A673 (cell line): ENCODE data around the gene KCTD12. TPM values are rescaled to one million over a fixed set of nuclear protein-coding genes. Genes with fewer than 3 reads are reported as not detected.

ENCODE experiments used
- BruUV-seq: library from RNA; stranded (reverse); fragments of 400-500 nt; replicated peaks from 2 replicates; lab custom pipeline; 2021; lab: Mats Ljungman, UMichigan
- CTCF ChIA-PET: fragments of 300-600 bp; sonication (Branson Sonifier 250); formaldehyde crosslinking; loops from one replicate; lab custom pipeline; 2022; ENCODE audit warnings: antibody characterized with exemption; lab: Charles Lee
- POLR2A ChIA-PET: fragments of 300-600 bp; sonication (Branson Sonifier 250); formaldehyde crosslinking; loops from one replicate; lab custom pipeline; 2022; ENCODE audit warnings: antibody characterized with exemption; ENCODE audit not compliant: low non-redundant PET; lab: Charles Lee
- DNase-seq: peaks from one replicate; pipeline ENCODE4 v3.0.0-alpha.2; 2015; ENCODE audit warnings: low spot score
- H3K27ac ChIP-seq: fragments of 200-600 bp; sonication (generic); 2 replicates; pipeline ENCODE4 v1.5.1; 2016; ENCODE audit warnings: mixed run types, low read depth, mild to moderate bottlenecking, mixed read lengths, antibody characterized with exemption, low read length; ENCODE audit not compliant: poor library complexity, severe bottlenecking
- H3K27me3 ChIP-seq: fragments of 200-600 bp; sonication (generic); replicated peaks from 2 replicates; pipeline ENCODE4 v1.6.1; 2017; ENCODE audit warnings: mixed run types, low read depth, mild to moderate bottlenecking, mixed read lengths, antibody characterized with exemption, low read length; ENCODE audit not compliant: insufficient read depth, poor library complexity
- H3K36me3 ChIP-seq: fragments of 200-600 bp; sonication (generic); 2 replicates; pipeline ENCODE4 v1.6.1; 2016; ENCODE audit warnings: mixed run types, mild to moderate bottlenecking, mixed read lengths, antibody characterized with exemption, low read length; ENCODE audit not compliant: insufficient read depth, poor library complexity, severe bottlenecking
- H3K4me1 ChIP-seq: fragments of 200-600 bp; sonication (generic); 2 replicates; pipeline ENCODE4 v1.6.1; 2017; ENCODE audit warnings: mixed run types, mild to moderate bottlenecking, mixed read lengths, antibody characterized with exemption, low read length; ENCODE audit not compliant: insufficient read depth, poor library complexity, severe bottlenecking
- H3K4me3 ChIP-seq: fragments of 200-600 bp; sonication (generic); 2 replicates; pipeline ENCODE4 v1.5.1; 2016; ENCODE audit warnings: low read depth, mixed run types, mild to moderate bottlenecking, mixed read lengths, low read length; ENCODE audit not compliant: poor library complexity, severe bottlenecking
- H3K9me3 ChIP-seq: fragments of 200-600 bp; sonication (generic); 2 replicates; pipeline ENCODE4 v1.6.1; 2016; ENCODE audit warnings: mixed run types, low read depth, mild to moderate bottlenecking, mixed read lengths, antibody characterized with exemption, low read length; ENCODE audit not compliant: poor library complexity, severe bottlenecking
- EZH2 ChIP-seq: fragments of 200-600 bp; sonication (generic); IDR thresholded peaks from 2 replicates; pipeline ENCODE4 v1.6.1; 2017; ENCODE audit warnings: borderline replicate concordance, low read depth, mild to moderate bottlenecking, mixed read lengths, antibody characterized with exemption, low read length; ENCODE audit not compliant: poor library complexity, severe bottlenecking
- intact Hi-C: fragments of 100-400 bp; cut with micrococcal nuclease; formaldehyde crosslinking; loops from one replicate; pipeline ENCODE4 v1.10.0; 2022; ENCODE audit not compliant: unreplicated experiment
- total RNA-seq: library from RNA; stranded (reverse); gene quantifications from 2 replicates; pipeline ENCODE4 v1.2.3, GENCODE V29; 2021
- TF ChIP-seq, protein P1 (sequence below): fragments of 300-800, 200-600 bp; sonication (generic); conservative IDR thresholded peaks from 2 replicates; pipeline ENCODE4 v1.5.1; 2017; ENCODE audit warnings: low read depth, mild to moderate bottlenecking, antibody characterized with exemption, low read length, moderate library complexity, mixed read lengths

The KCTD12 gene
- total RNA-seq, 1 experiment from 2014 or later, result 3.5 TPM

DNA sequence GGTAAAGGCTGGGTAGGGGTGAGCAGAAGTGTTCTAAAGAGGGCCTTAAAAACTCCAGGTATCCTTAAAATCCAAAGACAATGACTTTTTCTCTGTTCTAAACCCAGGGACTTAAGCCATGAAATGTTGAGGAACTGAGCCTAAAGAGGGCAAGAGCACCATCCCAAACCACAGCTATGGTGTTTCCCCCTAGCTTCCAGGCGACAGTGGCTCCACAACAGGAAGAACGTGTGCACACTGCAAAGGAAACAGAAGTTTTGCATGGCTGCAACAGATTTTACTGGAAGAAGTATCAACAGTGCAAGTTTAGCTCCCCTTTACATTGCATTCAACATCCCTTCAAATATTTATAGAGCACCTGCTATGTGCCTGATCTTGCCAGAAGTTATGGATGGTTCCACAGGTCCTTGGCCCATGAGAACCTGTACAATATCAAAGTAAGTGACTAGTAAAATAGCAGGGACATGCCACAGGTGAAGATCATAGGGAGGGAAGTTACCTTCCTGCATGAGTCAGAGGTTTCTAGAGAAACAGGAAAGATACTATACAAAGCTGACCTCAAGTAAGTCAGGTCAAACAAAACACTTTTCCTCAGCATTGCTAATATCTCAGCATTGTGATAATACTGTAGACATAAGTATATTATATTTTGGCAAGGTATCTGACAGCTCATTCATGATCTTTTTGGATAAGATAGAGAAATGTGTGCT is 8.4 kb upstream of the KCTD12 start:
- DNase-seq, result no peak
- BruUV-seq, result no TSS peak
- intact Hi-C loops, result no loop called here
- Histone ChIP-seq H3K27ac (no peak overlapping the region), H3K36me3 (no peaks in the 10 kb centered on the region), H3K4me3 (no peak overlapping the region), H3K9me3 (peaks cover 7% of the 10 kb centered on the region), H3K4me1 (no peaks in the 10 kb centered on the region), H3K27me3 (peaks cover 60% of the 10 kb centered on the region)
- CTCF ChIA-PET, result no interaction called here
- POLR2A ChIA-PET, result no interaction called here
- TF ChIP-seq, protein P1, sequence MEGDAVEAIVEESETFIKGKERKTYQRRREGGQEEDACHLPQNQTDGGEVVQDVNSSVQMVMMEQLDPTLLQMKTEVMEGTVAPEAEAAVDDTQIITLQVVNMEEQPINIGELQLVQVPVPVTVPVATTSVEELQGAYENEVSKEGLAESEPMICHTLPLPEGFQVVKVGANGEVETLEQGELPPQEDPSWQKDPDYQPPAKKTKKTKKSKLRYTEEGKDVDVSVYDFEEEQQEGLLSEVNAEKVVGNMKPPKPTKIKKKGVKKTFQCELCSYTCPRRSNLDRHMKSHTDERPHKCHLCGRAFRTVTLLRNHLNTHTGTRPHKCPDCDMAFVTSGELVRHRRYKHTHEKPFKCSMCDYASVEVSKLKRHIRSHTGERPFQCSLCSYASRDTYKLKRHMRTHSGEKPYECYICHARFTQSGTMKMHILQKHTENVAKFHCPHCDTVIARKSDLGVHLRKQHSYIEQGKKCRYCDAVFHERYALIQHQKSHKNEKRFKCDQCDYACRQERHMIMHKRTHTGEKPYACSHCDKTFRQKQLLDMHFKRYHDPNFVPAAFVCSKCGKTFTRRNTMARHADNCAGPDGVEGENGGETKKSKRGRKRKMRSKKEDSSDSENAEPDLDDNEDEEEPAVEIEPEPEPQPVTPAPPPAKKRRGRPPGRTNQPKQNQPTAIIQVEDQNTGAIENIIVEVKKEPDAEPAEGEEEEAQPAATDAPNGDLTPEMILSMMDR, result no peak
- TF ChIP-seq EZH2, result no peak

DNA sequence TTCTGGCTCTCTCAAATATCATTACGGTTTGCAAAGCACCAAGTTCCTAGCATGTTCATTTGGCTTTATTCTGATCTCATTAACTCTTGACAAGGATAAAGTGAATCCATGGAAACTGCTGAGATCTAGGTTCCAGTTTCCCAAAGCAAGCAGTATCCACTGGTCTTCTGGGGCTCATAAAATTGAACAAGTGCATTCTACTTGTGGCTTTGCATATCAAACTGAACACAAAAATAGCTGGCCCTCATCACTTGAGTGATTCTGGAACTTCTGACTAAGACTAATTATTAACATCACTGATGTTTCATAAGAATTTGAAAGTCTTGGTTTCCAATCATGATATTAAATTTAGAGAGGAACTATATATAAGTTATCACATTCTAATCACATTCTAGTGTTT is 6.3 kb upstream of the KCTD12 start:
- intact Hi-C loops, result no loop called here
- CTCF ChIA-PET, result no interaction called here
- POLR2A ChIA-PET, result no interaction called here

DNA sequence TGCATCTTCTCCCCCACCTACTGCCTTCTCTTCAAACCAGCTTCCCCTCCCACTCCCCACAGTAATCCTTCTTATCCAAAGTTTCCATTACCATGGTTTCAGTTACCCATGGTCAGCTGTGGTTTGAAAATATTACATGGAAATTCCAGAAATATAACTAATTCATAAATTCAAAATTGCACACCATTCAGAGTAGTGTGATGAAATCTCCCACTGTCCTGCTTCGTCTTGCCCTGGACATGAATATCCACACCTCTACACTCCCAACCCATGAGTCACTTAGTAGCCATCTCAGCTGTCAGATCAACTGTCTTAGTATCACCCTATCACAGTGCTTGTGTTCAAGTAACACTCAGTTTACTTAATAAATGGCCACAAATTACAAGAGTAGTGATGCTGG is 3.8 kb upstream of the KCTD12 start:
- no peaks in the 10 kb centered on the region for H3K9me3 ChIP-seq
- no TSS peak for BruUV-seq
- H3K4me3 ChIP-seq, result no peak overlapping the region
- H3K4me1 ChIP-seq, result peaks cover 6% of the 10 kb centered on the region
- no peaks in the 10 kb centered on the region for H3K36me3 ChIP-seq
- H3K27ac ChIP-seq, result no peak overlapping the region
- no peak for TF ChIP-seq EZH2
- TF ChIP-seq, protein P1, result no peak
- DNase-seq, result no peak
- peaks cover 77% of the 10 kb centered on the region for H3K27me3 ChIP-seq
- intact Hi-C loops, result no loop called here
- POLR2A ChIA-PET, result no interaction called here
- CTCF ChIA-PET, result no interaction called here

More for the DNA sequence above, 6.3 kb upstream of the KCTD12 start:
- TF ChIP-seq, protein P1, result no peak
- no peak for TF ChIP-seq EZH2
- BruUV-seq, result no TSS peak
- Histone ChIP-seq H3K36me3 (no peaks in the 10 kb centered on the region), H3K27ac (no peak overlapping the region), H3K27me3 (peaks cover 80% of the 10 kb centered on the region), H3K4me3 (no peak overlapping the region), H3K4me1 (no peaks in the 10 kb centered on the region), H3K9me3 (no peaks in the 10 kb centered on the region)
- no peak for DNase-seq
